ENCODE data around the gene XPOT. TPM values are rescaled to one million over a fixed set of nuclear protein-coding genes. Genes with fewer than 3 reads are reported as not detected.

Gene XPOT
- polyA plus RNA-seq, 1 donor from 2014 or later: 50.8 TPM

- Histone ChIP-seq H3F3A (ENCODE audit: insufficient read depth, low read length, poor library complexity, severe bottlenecking) (no peaks in the 10 kb centered on the region), H3K36me3 (ENCODE audit: insufficient read depth, low read length) (no peaks in the 10 kb centered on the region)
Measured at GRCh38 chr12:64430886-64431285, 26.7 kb downstream of the XPOT start.

DNA sequence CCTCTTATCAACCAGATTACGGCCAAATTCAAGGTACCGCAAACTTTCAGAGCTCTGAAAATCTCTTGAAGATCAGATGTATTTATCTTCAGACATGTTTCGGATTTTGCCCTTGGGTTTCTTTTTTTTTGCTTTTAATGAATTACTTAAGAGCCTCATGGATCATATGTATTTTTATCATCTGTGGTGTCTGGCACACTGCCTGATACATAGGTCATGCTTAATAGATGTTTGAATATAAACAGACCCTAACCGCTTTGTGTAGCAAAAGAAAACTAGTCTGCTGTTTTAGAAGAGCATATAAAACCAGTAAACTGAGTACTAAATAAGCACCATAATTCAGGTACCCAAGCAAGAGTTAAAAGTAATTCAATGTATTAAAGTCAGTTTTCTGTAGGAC lies 27.6 kb downstream of the XPOT start:
- no peak overlapping the region for H3K9ac ChIP-seq (ENCODE audit: low read length)
- no peak overlapping the region for H3K27ac ChIP-seq (ENCODE audit: low read length)
- H3K79me2 ChIP-seq (replicated peaks; ENCODE audit: insufficient read depth, low read length): no peaks in the 10 kb centered on the region
- no peak overlapping the region for H3K4me3 ChIP-seq (ENCODE audit: low read length)
- no peaks in the 10 kb centered on the region for H3K9me2 ChIP-seq (ENCODE audit: insufficient read depth, low read length)
- no peak overlapping the region for H2AFZ ChIP-seq (ENCODE audit: low read depth, low read length)
- H3K9me3 ChIP-seq (ENCODE audit: low read length): no peaks in the 10 kb centered on the region
- no peaks in the 10 kb centered on the region for H3F3A ChIP-seq (ENCODE audit: insufficient read depth, low read length, poor library complexity, severe bottlenecking)
- TF ChIP-seq RAD21 (conservative IDR thresholded peaks at IDR 0.05) (no peak), EP300 (conservative IDR thresholded peaks at IDR 0.05; ENCODE audit: poor library complexity, severe bottlenecking) (no peak), MXI1 (conservative IDR thresholded peaks at IDR 0.05; ENCODE audit: poor library complexity, severe bottlenecking) (no peak), TAF1 (IDR thresholded peaks at IDR 0.05; ENCODE audit: low read depth) (no peak), EZH2 (IDR thresholded peaks at IDR 0.05; ENCODE audit: borderline replicate concordance, insufficient read depth, low read length, poor library complexity, severe bottlenecking) (no peak), SMC3 (conservative IDR thresholded peaks at IDR 0.05; ENCODE audit: poor library complexity) (no peak), POLR2AphosphoS5 (IDR thresholded peaks at IDR 0.05) (no peak)
- TF ChIP-seq, protein P1, sequence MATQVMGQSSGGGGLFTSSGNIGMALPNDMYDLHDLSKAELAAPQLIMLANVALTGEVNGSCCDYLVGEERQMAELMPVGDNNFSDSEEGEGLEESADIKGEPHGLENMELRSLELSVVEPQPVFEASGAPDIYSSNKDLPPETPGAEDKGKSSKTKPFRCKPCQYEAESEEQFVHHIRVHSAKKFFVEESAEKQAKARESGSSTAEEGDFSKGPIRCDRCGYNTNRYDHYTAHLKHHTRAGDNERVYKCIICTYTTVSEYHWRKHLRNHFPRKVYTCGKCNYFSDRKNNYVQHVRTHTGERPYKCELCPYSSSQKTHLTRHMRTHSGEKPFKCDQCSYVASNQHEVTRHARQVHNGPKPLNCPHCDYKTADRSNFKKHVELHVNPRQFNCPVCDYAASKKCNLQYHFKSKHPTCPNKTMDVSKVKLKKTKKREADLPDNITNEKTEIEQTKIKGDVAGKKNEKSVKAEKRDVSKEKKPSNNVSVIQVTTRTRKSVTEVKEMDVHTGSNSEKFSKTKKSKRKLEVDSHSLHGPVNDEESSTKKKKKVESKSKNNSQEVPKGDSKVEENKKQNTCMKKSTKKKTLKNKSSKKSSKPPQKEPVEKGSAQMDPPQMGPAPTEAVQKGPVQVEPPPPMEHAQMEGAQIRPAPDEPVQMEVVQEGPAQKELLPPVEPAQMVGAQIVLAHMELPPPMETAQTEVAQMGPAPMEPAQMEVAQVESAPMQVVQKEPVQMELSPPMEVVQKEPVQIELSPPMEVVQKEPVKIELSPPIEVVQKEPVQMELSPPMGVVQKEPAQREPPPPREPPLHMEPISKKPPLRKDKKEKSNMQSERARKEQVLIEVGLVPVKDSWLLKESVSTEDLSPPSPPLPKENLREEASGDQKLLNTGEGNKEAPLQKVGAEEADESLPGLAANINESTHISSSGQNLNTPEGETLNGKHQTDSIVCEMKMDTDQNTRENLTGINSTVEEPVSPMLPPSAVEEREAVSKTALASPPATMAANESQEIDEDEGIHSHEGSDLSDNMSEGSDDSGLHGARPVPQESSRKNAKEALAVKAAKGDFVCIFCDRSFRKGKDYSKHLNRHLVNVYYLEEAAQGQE (IDR thresholded peaks at IDR 0.05; ENCODE audit: borderline replicate concordance): no peak
- TF ChIP-seq, protein P2, sequence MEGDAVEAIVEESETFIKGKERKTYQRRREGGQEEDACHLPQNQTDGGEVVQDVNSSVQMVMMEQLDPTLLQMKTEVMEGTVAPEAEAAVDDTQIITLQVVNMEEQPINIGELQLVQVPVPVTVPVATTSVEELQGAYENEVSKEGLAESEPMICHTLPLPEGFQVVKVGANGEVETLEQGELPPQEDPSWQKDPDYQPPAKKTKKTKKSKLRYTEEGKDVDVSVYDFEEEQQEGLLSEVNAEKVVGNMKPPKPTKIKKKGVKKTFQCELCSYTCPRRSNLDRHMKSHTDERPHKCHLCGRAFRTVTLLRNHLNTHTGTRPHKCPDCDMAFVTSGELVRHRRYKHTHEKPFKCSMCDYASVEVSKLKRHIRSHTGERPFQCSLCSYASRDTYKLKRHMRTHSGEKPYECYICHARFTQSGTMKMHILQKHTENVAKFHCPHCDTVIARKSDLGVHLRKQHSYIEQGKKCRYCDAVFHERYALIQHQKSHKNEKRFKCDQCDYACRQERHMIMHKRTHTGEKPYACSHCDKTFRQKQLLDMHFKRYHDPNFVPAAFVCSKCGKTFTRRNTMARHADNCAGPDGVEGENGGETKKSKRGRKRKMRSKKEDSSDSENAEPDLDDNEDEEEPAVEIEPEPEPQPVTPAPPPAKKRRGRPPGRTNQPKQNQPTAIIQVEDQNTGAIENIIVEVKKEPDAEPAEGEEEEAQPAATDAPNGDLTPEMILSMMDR (IDR thresholded peaks at IDR 0.05; ENCODE audit: poor library complexity, severe bottlenecking): no peak
- no peaks in the 10 kb centered on the region for H3K36me3 ChIP-seq (ENCODE audit: insufficient read depth, low read length)
- H3K4me2 ChIP-seq (ENCODE audit: low read length): no peak overlapping the region
- no peaks in the 10 kb centered on the region for H3K27me3 ChIP-seq (ENCODE audit: insufficient read depth, low read depth, low read length)
- no peaks in the 10 kb centered on the region for H4K20me1 ChIP-seq (ENCODE audit: insufficient read depth)

More at GRCh38 chr12:64430886-64431285, 26.7 kb downstream of the XPOT start:
- no peaks in the 10 kb centered on the region for H3K9me3 ChIP-seq (ENCODE audit: low read length)
- H3K4me3 ChIP-seq (ENCODE audit: low read length): no peak overlapping the region
- no peak overlapping the region for H3K4me2 ChIP-seq (ENCODE audit: low read length)
- no peaks in the 10 kb centered on the region for H3K27me3 ChIP-seq (ENCODE audit: insufficient read depth, low read depth, low read length)
- no peak for TF ChIP-seq MXI1 (conservative IDR thresholded peaks at IDR 0.05; ENCODE audit: poor library complexity, severe bottlenecking)
- TF ChIP-seq TAF1 (IDR thresholded peaks at IDR 0.05; ENCODE audit: low read depth): no peak
- TF ChIP-seq, protein P1 (IDR thresholded peaks at IDR 0.05; ENCODE audit: borderline replicate concordance): no peak
- TF ChIP-seq, protein P2 (IDR thresholded peaks at IDR 0.05; ENCODE audit: poor library complexity, severe bottlenecking): no peak
- no peak for TF ChIP-seq POLR2AphosphoS5 (IDR thresholded peaks at IDR 0.05)
- TF ChIP-seq RAD21 (conservative IDR thresholded peaks at IDR 0.05): no peak
- no peak for TF ChIP-seq EP300 (conservative IDR thresholded peaks at IDR 0.05; ENCODE audit: poor library complexity, severe bottlenecking)
- TF ChIP-seq EZH2 (IDR thresholded peaks at IDR 0.05; ENCODE audit: borderline replicate concordance, insufficient read depth, low read length, poor library complexity, severe bottlenecking): no peak
- no peak for TF ChIP-seq SMC3 (conservative IDR thresholded peaks at IDR 0.05; ENCODE audit: poor library complexity)
- H3K27ac ChIP-seq (ENCODE audit: low read length): no peak overlapping the region
- H3K79me2 ChIP-seq (replicated peaks; ENCODE audit: insufficient read depth, low read length): no peaks in the 10 kb centered on the region
- H4K20me1 ChIP-seq (ENCODE audit: insufficient read depth): no peaks in the 10 kb centered on the region
- no peak overlapping the region for H3K9ac ChIP-seq (ENCODE audit: low read length)
- H3K9me2 ChIP-seq (ENCODE audit: insufficient read depth, low read length): no peaks in the 10 kb centered on the region
- no peak overlapping the region for H2AFZ ChIP-seq (ENCODE audit: low read depth, low read length)

Data from neural cell (in vitro differentiated cells).